ENCODE results near the gene FOSB. TPM values are rescaled to one million over a fixed set of nuclear protein-coding genes. Genes with fewer than 3 reads are reported as not detected.

Gene FOSB
- total and polyA plus RNA-seq, 9 of the 15 experiments (the other 6 are each of a cell fraction or from before 2014, with no cell fraction given): 0.11 to 2.7 (median 0.73) TPM

GRCh38 chr19:45442408-45442777 is 25.4 kb upstream of the FOSB start:
- BruUV-seq (replicated peaks): no TSS peak
- Histone ChIP-seq H3K4me2 (ENCODE audit: insufficient read depth, low read length) (peak overlapping the region; percentile 90), H3K27ac (ENCODE audit: extremely low read depth, low read depth, low read length) (peak overlapping the region; percentile 92), H3K27me3 (ENCODE audit: control insufficient read depth in 2 of 2, insufficient read depth in 2 of 2, low read length in 2 of 2) (no peaks in the 10 kb centered on the region), H3K9me1 (ENCODE audit: control insufficient read depth, insufficient read depth, low read length) (no peaks in the 10 kb centered on the region), H2AFZ (ENCODE audit: low read depth, low read length) (no peak overlapping the region), H4K20me1 (replicated peaks; ENCODE audit: control insufficient read depth, insufficient read depth, low read length) (0 out of 2 replicates have a peak, but pooled peaks cover 4% of the 10 kb centered on the region), H3K36me3 (ENCODE audit: control insufficient read depth, insufficient read depth, low read length) (no peaks in the 10 kb centered on the region), H3K79me2 (ENCODE audit: control insufficient read depth, insufficient read depth, low read length) (no peaks in the 10 kb centered on the region), H3K4me1 (replicated peaks in 1 of 2; ENCODE audit: control insufficient read depth in 2 of 2, insufficient read depth in 2 of 2, low read length in 2 of 2) (peaks cover 38 to 56% of the 10 kb centered on the region in 2 experiments), H3K4me3 (no peak overlapping the region; the same call in 1 of the 2 replicates), H3K9ac (ENCODE audit: insufficient read depth in 1 of 2, low read depth in 2 of 2, low read length in 2 of 2) (peak overlapping the region in 1 of 2 experiments; percentile 17; a peak in 1 of 4 replicates), H3K9me3 (replicated peaks; ENCODE audit: control insufficient read depth, insufficient read depth, low read depth, low read length) (no peaks in the 10 kb centered on the region)
- ATAC-seq: no peak
- in situ Hi-C loops (cut with MboI) (loop anchor here (5.0 kb wide), 1 partner anchor 35 kb away; no protein-coding TSS in a partner anchor), intact Hi-C loops (cut with micrococcal nuclease) (loop anchor here (5.0 kb wide), 1 partner anchor 200 kb away; no protein-coding TSS in a partner anchor)
- ChIA-PET POLR2A (interaction anchor here (3.6 kb wide), 1 partner anchor 26 kb away, joined by 51 read pairs; the partner anchor contains the start of gene FOSB), CTCF (ENCODE audit: low intra/inter-chr PET ratio) (interaction anchor here (0.7 to 6.4 kb wide), 2 partner anchors 32 to 36 kb away, joined by 3 to 179 read pairs; no protein-coding TSS in a partner anchor)
- FAIRE-seq: no peak
- no peak for DNase-seq (ENCODE audit: extremely low read depth in 1 of 4, low spot score in 3 of 4)
- 37% methylated on average over 2 of the region's 2 CpGs for WGBS (ENCODE audit: insufficient coverage, low coverage, missing lambda C conversion rate)
- peak; percentile 96 for TF ChIP-seq ZFP36 (IDR thresholded peaks at IDR 0.05; ENCODE audit: low read depth, low read length, partially characterized antibody)
- no peak for TF ChIP-seq ZNF133 (CRISPR knock-in tag; IDR thresholded peaks at IDR 0.05)
- TF ChIP-seq HDAC3 (IDR thresholded peaks at IDR 0.05; ENCODE audit: borderline replicate concordance, partially characterized antibody): peak; percentile 51
- TF ChIP-seq ARHGAP35 (IDR thresholded peaks at IDR 0.05; ENCODE audit: partially characterized antibody): peak; percentile 17
- TF ChIP-seq TAF9B (IDR thresholded peaks at IDR 0.05; ENCODE audit: partially characterized antibody): no peak
- no peak for TF ChIP-seq CLOCK (CRISPR knock-in tag; IDR thresholded peaks at IDR 0.05; ENCODE audit: borderline replicate concordance)
- peak; percentile 66; the same call in 1 of the 2 replicates for TF ChIP-seq ZNF395 (CRISPR knock-in tag; IDR thresholded peaks at IDR 0.05)
- peak; percentile 99 for TF ChIP-seq CHD4 (IDR thresholded peaks at IDR 0.05; ENCODE audit: insufficient read depth, insufficient replicate concordance, low read depth, low read length, poor library complexity, severe bottlenecking)
- peak; percentile 100 for TF ChIP-seq ADNP (tag; IDR thresholded peaks at IDR 0.05)
- peak; percentile 94; the same call in 1 of the 2 replicates for TF ChIP-seq PTBP1 (IDR thresholded peaks at IDR 0.05; ENCODE audit: low read depth, low read length)
- TF ChIP-seq BACH1 (tag; IDR thresholded peaks at IDR 0.05): no peak
